Naive B cell (primary cell): ENCODE measurements around the gene SLC39A1. TPM values are rescaled to one million over a fixed set of nuclear protein-coding genes. Genes with fewer than 3 reads are reported as not detected.
A peak's percentile ranks its signal among the peaks of the same experiment; 100 is the strongest.

Source experiments
- ATAC-seq, 2 donors: fragments of 150-1000 bp; cut with Tn5 transposase; 2 replicates each; pipeline ENCODE4 v1.10.0; 2021; ENCODE audit warnings: low read depth in 2 of 2, mild to moderate bottlenecking in 2 of 2, moderate library complexity in 2 of 2
- DNase-seq: peaks from one replicate; pipeline ENCODE4 v3.0.0; 2022
- H3K27ac Mint-ChIP-seq, 6 donors: one replicate each; pipeline ENCODE4 v1.8.0; 2020 to 2022; ENCODE audit warnings: mild to moderate bottlenecking in 6 of 6, mixed read lengths in 6 of 6, moderate library complexity in 5 of 6, inconsistent platforms in 2 of 6
- H3K27me3 Mint-ChIP-seq, 3 donors: one replicate each; pipeline ENCODE4 v1.8.0; 2021 to 2022; ENCODE audit warnings: mixed read lengths in 3 of 3, mild to moderate bottlenecking in 1 of 3
- H3K36me3 Mint-ChIP-seq, 2 donors: one replicate each; pipeline ENCODE4 v1.8.0; 2020 to 2022; ENCODE audit warnings: mixed read lengths in 2 of 2, inconsistent platforms in 1 of 2, mild to moderate bottlenecking in 1 of 2
- H3K4me1 Mint-ChIP-seq, 3 donors: one replicate each; pipeline ENCODE4 v1.8.0; 2020 to 2022; ENCODE audit warnings: mixed read lengths in 3 of 3, inconsistent platforms in 1 of 3, mild to moderate bottlenecking in 1 of 3, moderate library complexity in 1 of 3
- H3K4me3 Mint-ChIP-seq, 8 donors: one replicate each; pipeline ENCODE4 v1.8.0; 2020 to 2022; ENCODE audit warnings: mild to moderate bottlenecking in 8 of 8, mixed read lengths in 8 of 8, moderate library complexity in 8 of 8, inconsistent platforms in 2 of 8
- H3K9me3 Mint-ChIP-seq, 7 donors: one replicate each; pipeline ENCODE4 v1.8.0; 2020 to 2022; ENCODE audit warnings: mixed read lengths in 7 of 7, mild to moderate bottlenecking in 5 of 7, inconsistent platforms in 2 of 7, moderate library complexity in 1 of 7
- polyA plus RNA-seq, 6 donors: library from polyadenylated mRNA; unstranded; fragments of 300-500 nt; fragmentation: Illumina TruSeq; gene quantifications; one replicate each; pipeline ENCODE4 v1.2.3, GENCODE V29; 2021; ENCODE audit warnings: low read depth in 6 of 6

The SLC39A1 gene
- polyA plus RNA-seq, 6 donors from 2014 or later: 36.0 to 66.7 (median 52.6) TPM

- H3K27me3 Mint-ChIP-seq: no peaks in the 10 kb centered on the region
- peak overlapping the region; percentile 36 to 100 (median 98) for H3K4me3 Mint-ChIP-seq
- DNase-seq (no peak), ATAC-seq (no peak)
- H3K27ac Mint-ChIP-seq: peak overlapping the region in 4 of 6 donors; percentile 37 to 97 (median 90)
- H3K9me3 Mint-ChIP-seq: no peaks in the 10 kb centered on the region
- peaks cover 34 to 66% (median 59%) of the 10 kb centered on the region in 3 donors for H3K4me1 Mint-ChIP-seq
- H3K36me3 Mint-ChIP-seq: no peaks in the 10 kb centered on the region
These were observed 5.6 kb upstream of the SLC39A1 start for GRCh38 chr1:153968972-153969371.

DNA sequence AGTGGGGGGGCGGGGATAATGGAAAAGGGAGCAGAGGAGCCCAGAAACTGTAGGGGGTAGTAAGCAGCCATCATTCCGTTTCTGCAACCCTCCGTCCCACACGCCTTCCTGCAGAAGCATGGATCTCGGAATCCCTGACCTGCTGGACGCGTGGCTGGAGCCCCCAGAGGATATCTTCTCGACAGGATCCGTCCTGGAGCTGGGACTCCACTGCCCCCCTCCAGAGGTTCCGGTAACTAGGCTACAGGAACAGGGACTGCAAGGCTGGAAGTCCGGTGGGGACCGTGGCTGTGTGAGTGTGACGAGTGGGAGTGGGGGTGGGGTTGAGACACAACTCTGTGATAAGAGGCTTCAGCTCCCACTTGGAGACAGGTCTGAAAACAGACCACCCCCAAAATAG lies 5.1 kb upstream of the SLC39A1 start:
- Mint-ChIP-seq H3K27me3 (no peaks in the 10 kb centered on the region), H3K36me3 (no peaks in the 10 kb centered on the region), H3K4me1 (peaks cover 37 to 66% (median 64%) of the 10 kb centered on the region in 3 donors), H3K4me3 (peak overlapping the region; percentile 92 to 100 (median 98)), H3K27ac (peak overlapping the region in 4 of 6 donors; percentile 29 to 100 (median 96)), H3K9me3 (no peaks in the 10 kb centered on the region)
- DNase-seq: no peak
- ATAC-seq: no peak

- Mint-ChIP-seq H3K4me1 (peaks cover 36 to 66% (median 64%) of the 10 kb centered on the region in 3 donors), H3K36me3 (no peaks in the 10 kb centered on the region), H3K27ac (peak overlapping the region; percentile 94 to 100 (median 98)), H3K9me3 (no peaks in the 10 kb centered on the region), H3K27me3 (no peaks in the 10 kb centered on the region), H3K4me3 (peak overlapping the region; percentile 92 to 100 (median 98))
- DNase-seq: no peak
- ATAC-seq: no peak
These were observed 4.6 kb upstream of the SLC39A1 start for GRCh38 chr1:153968000-153968363.

DNA sequence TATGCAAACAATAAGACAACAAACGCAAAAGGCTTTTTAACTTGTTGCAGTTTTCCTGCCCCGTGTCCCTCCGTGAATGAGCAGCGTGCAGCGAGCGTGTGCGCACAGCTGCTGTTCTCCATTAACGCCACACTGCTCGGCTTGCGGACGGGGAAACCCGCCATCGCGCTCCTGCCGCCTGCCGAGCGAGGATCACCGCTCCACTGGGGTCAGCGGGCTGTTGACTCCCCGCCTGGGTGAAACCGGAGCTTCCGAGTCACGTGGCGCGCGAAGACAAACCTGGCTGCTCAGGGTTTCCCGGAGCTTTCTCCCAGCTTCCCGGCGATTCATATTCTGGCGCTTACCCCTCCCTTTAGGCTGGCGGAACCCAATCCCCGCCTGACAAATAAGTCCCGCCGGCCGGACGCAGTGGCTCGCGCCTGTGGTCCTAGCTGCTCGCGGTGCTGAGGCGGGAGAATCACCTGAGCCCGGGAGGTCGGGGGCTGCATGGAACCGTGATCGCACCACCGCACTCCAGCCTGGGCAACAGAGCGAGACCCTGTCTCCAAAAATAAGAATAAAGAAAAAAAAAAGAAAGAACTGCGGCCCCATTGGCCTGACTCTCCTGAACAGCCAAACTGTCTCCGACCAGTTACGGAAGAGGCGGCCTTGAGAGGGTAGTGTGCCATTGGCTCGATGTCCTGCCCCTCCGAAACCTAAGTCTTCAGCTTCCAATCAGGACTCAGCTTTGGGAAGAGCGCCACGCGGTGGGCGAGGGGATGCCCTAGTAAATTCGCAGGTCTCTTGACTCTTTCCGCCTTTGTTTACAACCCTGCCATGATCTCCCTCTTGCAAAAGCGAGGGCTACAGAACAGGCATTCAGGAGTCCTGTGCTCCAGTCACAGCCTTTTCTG lies 4.0 kb upstream of the SLC39A1 start, which contains the start of gene CREB3L4:
Gene CREB3L4, plus strand, starts transcription at position 796 of the 893 bp plus-strand sequence. CDS start 624 bp downstream, outside the sequence.
- peaks cover 42 to 71% (median 64%) of the 10 kb centered on the region in 3 donors for H3K4me1 Mint-ChIP-seq
- H3K27me3 Mint-ChIP-seq: no peaks in the 10 kb centered on the region
- peak; percentile 85 to 87 for ATAC-seq
- peak within 1 kb of the TSS; percentile 94 to 100 (median 98) for H3K27ac Mint-ChIP-seq
- DNase-seq: peak; percentile 91
- peak within 1 kb of the TSS; percentile 92 to 100 (median 98) for H3K4me3 Mint-ChIP-seq
- no peaks in the 10 kb centered on the region for H3K9me3 Mint-ChIP-seq
- H3K36me3 Mint-ChIP-seq: no peaks in the 10 kb centered on the region

DNA sequence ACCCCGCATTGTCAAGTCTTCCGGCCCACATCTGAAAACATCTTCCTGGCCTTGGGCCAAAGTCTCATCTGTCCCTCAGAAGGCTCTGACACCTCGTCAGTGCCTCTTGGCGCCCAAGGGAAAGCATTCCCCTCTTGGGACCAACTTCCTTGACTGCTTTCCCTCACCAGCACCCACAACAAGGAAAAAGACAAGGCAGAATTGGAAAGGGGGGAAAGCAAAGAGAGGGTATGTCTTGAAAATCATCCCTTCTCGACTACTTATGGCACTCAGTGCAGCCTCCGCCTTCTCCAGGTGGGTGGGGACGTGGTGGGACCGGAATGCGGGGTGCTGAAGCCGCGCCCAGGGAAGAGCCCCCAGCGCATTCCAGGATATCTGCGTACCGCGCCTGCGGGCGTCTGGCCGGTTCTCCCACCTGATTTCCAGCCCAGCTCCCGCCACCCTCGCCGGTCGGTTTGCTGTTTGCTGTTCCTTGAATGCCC lies 554 bp upstream of the SLC39A1 start:
- Mint-ChIP-seq H3K4me3 (peak overlapping the region; percentile 78 to 97 (median 94)), H3K36me3 (no peaks in the 10 kb centered on the region), H3K27ac (peak overlapping the region; percentile 93 to 99 (median 96)), H3K27me3 (no peaks in the 10 kb centered on the region), H3K4me1 (peaks cover 49 to 83% (median 71%) of the 10 kb centered on the region in 3 donors), H3K9me3 (no peaks in the 10 kb centered on the region)
- DNase-seq: no peak
- no peak for ATAC-seq

GRCh38 chr1:153962088-153963029 lies 978 bp downstream of the SLC39A1 start:
- no peaks in the 10 kb centered on the region for H3K27me3 Mint-ChIP-seq
- peak overlapping the region; percentile 90 to 98 (median 95) for H3K27ac Mint-ChIP-seq
- no peaks in the 10 kb centered on the region for H3K9me3 Mint-ChIP-seq
- peaks cover 45 to 76% (median 66%) of the 10 kb centered on the region in 3 donors for H3K4me1 Mint-ChIP-seq
- no peak for DNase-seq
- H3K4me3 Mint-ChIP-seq: peak overlapping the region; percentile 78 to 97 (median 94)
- H3K36me3 Mint-ChIP-seq: no peaks in the 10 kb centered on the region
- no peak for ATAC-seq

GRCh38 chr1:153961421-153961820 lies 1.9 kb downstream of the SLC39A1 start:
- DNase-seq: no peak
- Mint-ChIP-seq H3K4me1 (peaks cover 50 to 78% (median 69%) of the 10 kb centered on the region in 3 donors), H3K36me3 (no peaks in the 10 kb centered on the region), H3K9me3 (no peaks in the 10 kb centered on the region), H3K4me3 (peak overlapping the region in 7 of 8 donors; percentile 52 to 97 (median 92)), H3K27me3 (no peaks in the 10 kb centered on the region), H3K27ac (peak overlapping the region in 5 of 6 donors; percentile 33 to 93 (median 63))
- ATAC-seq: no peak

- DNase-seq: no peak
- Mint-ChIP-seq H3K4me1 (peaks cover 48 to 76% (median 66%) of the 10 kb centered on the region in 3 donors), H3K4me3 (peak overlapping the region in 1 of 8 donors; percentile 92), H3K27ac (peak overlapping the region in 2 of 6 donors; percentile 60 to 78), H3K27me3 (no peaks in the 10 kb centered on the region), H3K9me3 (no peaks in the 10 kb centered on the region), H3K36me3 (no peaks in the 10 kb centered on the region)
- ATAC-seq: no peak
These were observed 3.1 kb downstream of the SLC39A1 start for GRCh38 chr1:153960206-153960605.

GRCh38 chr1:153959454-153959853 lies 3.9 kb downstream of the SLC39A1 start:
- ATAC-seq (no peak), DNase-seq (no peak)
- Mint-ChIP-seq H3K4me3 (peak overlapping the region in 6 of 8 donors; percentile 5 to 98 (median 40)), H3K4me1 (peaks cover 51 to 78% (median 70%) of the 10 kb centered on the region in 3 donors), H3K27me3 (no peaks in the 10 kb centered on the region), H3K27ac (peak overlapping the region in 3 of 6 donors; percentile 57 to 99 (median 94)), H3K9me3 (no peaks in the 10 kb centered on the region), H3K36me3 (peaks cover 0 to under 1% of the 10 kb centered on the region in 2 donors)

DNA sequence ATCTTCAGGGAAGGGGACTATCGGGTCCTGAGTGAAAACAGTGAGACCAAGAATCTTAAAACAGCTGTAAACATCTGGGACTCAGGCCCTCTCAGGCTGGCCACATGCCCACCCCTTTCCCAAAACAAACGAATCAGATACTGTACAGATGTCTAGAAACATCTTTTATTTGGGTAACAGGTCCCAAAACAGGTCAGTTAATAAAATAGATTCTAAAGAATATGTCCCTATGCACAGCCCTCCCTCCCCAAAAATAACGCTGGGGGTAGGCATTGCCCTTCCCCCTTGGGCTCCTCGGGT lies 4.4 kb downstream of the SLC39A1 start:
- H3K9me3 Mint-ChIP-seq: no peaks in the 10 kb centered on the region
- peaks cover 0 to 6% of the 10 kb centered on the region in 2 donors for H3K36me3 Mint-ChIP-seq
- H3K27ac Mint-ChIP-seq: peak overlapping the region in 5 of 6 donors; percentile 93 to 99 (median 97)
- ATAC-seq (no peak), DNase-seq (no peak)
- H3K27me3 Mint-ChIP-seq: no peaks in the 10 kb centered on the region
- peak overlapping the region; percentile 85 to 100 (median 99) for H3K4me3 Mint-ChIP-seq
- peaks cover 56 to 78% (median 70%) of the 10 kb centered on the region in 3 donors for H3K4me1 Mint-ChIP-seq

- H3K27ac Mint-ChIP-seq: peak within 1 kb of the TSS; percentile 93 to 99 (median 98)
- H3K36me3 Mint-ChIP-seq: peaks cover 0 to 7% of the 10 kb centered on the region in 2 donors
- H3K27me3 Mint-ChIP-seq: no peaks in the 10 kb centered on the region
- DNase-seq (peak; percentile 98), ATAC-seq (peak; percentile 86 to 87)
- no peaks in the 10 kb centered on the region for H3K9me3 Mint-ChIP-seq
- peaks cover 53 to 77% (median 69%) of the 10 kb centered on the region in 3 donors for H3K4me1 Mint-ChIP-seq
- peak within 1 kb of the TSS; percentile 85 to 100 (median 99) for H3K4me3 Mint-ChIP-seq
These were observed 5.0 kb downstream of the SLC39A1 start, which contains the start of gene CRTC2 for GRCh38 chr1:153958111-153958960. TSS of gene CRTC2 (minus strand) at chr1:153958612. CDS start at chr1:153958497, 115 bp downstream.

DNA sequence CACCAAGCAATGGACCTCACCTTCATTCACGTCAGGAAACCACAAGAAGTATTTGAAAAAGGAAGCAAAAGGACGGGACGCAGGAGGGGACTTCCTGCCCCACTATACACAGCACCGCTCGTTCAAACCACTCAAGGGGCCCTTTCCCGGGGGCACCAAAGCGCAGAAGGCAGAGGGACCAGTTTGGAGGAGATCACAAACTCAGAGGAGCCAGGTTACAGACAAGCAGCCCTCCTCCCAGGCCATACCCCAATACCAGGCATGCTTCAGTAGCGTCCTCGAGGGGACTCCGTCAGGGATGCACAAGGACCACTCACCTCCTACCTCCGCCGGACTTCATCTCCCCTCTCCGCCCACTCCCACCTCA lies 5.6 kb downstream of the SLC39A1 start:
- peak; percentile 69 for DNase-seq
- H3K9me3 Mint-ChIP-seq: no peaks in the 10 kb centered on the region
- H3K4me3 Mint-ChIP-seq: peak overlapping the region; percentile 85 to 100 (median 99)
- no peaks in the 10 kb centered on the region for H3K27me3 Mint-ChIP-seq
- peaks cover 52 to 76% (median 68%) of the 10 kb centered on the region in 3 donors for H3K4me1 Mint-ChIP-seq
- ATAC-seq: peak; percentile 39 to 44
- peak overlapping the region; percentile 93 to 99 (median 98) for H3K27ac Mint-ChIP-seq
- peaks cover 0 to 7% of the 10 kb centered on the region in 2 donors for H3K36me3 Mint-ChIP-seq
